Measurements from ENCODE around the gene STAT5A.
"Not testable (repeated sequence)": the region's sequence is repeated elsewhere in the genome, so short reads cannot be mapped to it uniquely, and the experiment has no call there.

Gene STAT5A

GRCh38 chr17:42287977-42288802, at the start of gene STAT5A:
Gene STAT5A (plus strand): TSS chr17:42288498. CDS start chr17:42289412, 914 bp downstream.
- DNase-seq (ENCODE audit: low read depth, low spot score): peak; percentile 31

- not testable (repeated sequence) for DNase-seq (ENCODE audit: low read depth, low spot score)
Measured at GRCh38 chr17:42239576-42239975, 48.7 kb upstream of the STAT5A start.

GRCh38 chr17:42240201-42240600, 48.1 kb upstream of the STAT5A start:
- DNase-seq (ENCODE audit: low read depth, low spot score): no peak

GRCh38 chr17:42240863-42241262, 47.4 kb upstream of the STAT5A start:
- not testable (repeated sequence) for DNase-seq (ENCODE audit: low read depth, low spot score)

- DNase-seq (ENCODE audit: low read depth, low spot score): no peak
Measured at GRCh38 chr17:42241871-42242270, 46.4 kb upstream of the STAT5A start.

GRCh38 chr17:42243493-42243982, 44.8 kb upstream of the STAT5A start:
- no peak for DNase-seq (ENCODE audit: low read depth, low spot score)

- DNase-seq (ENCODE audit: low read depth, low spot score): not testable (repeated sequence)
Measured at GRCh38 chr17:42244116-42244515, 44.2 kb upstream of the STAT5A start.

GRCh38 chr17:42245183-42245582, 43.1 kb upstream of the STAT5A start:
- DNase-seq (ENCODE audit: low read depth, low spot score): not testable (repeated sequence)

DNA sequence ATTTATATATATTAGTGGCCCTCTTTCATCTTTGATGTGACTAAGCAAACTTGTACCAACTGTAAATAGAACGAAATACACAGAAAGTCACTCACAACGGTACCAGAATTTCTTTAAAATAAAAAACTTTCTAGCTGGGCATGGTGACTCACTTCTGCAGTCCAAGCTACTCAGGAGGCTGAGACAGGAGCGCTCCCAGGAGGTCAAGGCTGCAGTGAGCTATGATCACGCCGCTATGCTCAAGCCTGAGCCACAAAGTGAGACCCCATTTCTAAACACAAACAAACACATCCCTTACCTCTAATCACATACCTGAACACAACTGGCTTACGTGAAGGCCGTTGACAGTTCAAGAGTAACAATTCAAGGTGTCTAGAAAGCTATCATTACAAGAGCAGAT, 41.8 kb upstream of the STAT5A start:
- DNase-seq (ENCODE audit: low read depth, low spot score): no peak

DNA sequence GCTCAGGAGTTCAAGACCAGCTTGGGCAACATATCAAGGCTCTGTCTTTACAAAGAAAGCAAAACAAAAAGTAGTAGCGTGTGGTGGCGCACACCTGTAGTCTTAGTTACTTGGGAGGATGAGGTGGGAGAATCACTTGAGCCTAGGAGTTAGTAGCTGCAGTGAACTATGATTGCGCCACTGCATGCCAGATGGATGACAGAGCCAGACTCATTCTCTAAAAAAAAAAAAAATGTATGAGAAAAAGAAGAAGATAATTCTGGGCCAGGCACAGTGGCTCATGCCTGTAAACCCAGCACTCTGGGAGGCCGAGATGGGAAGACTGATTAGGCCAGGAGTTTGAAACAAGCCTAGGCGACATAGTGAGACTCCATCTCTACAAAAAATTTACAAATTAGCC, 40.6 kb upstream of the STAT5A start:
- DNase-seq (ENCODE audit: low read depth, low spot score): no peak

- DNase-seq (ENCODE audit: low read depth, low spot score): peak; percentile 73
Measured at GRCh38 chr17:42248351-42249179, 39.7 kb upstream of the STAT5A start.

- DNase-seq (ENCODE audit: low read depth, low spot score): no peak
Measured at GRCh38 chr17:42249681-42250446, 38.4 kb upstream of the STAT5A start.

GRCh38 chr17:42251115-42251514, 37.2 kb upstream of the STAT5A start:
- DNase-seq (ENCODE audit: low read depth, low spot score): no peak

DNA sequence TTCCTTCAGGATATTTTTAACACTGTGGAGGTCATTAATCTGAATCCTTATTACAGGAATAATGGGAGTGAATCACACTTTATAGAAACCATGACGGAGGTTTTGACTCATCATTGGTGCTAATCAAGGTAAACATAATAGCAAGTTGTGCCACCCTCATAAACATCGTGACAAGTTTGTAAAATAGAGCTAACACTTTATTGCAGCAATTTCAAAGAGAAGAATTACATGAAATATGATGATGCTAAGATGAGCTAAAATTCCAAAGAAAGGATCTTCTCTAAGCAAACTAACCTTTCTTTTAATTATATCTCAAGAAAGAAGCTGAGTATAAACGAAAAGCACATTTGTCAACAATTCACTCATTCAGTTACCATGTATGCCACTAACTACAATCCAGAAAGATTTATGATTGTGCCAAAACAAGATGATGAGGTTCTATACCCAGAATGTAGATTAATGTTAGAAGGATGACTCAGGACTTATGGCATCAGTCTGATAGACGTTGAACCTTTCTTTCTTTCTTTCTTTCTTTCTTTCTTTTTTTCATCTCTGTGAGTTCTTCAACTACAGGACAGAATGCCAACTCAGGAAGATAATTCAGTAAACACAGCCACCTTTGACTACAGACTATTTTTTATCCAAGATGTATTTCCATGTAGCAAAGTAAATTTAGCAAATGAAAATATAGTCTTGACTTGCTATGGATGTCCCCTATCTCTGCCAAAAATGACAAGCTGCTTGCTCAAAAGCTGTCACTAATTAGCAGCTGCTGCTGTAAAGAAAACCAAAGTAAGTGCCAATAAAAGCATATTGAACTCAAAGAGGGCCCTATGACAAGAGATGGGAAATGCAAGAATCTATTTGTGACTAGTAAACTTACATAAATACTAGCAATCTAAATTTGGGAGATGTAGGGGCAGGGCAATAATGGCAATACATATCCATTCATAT, 35.4 kb upstream of the STAT5A start:
- DNase-seq (ENCODE audit: low read depth, low spot score): no peak

GRCh38 chr17:42253578-42253977, 34.7 kb upstream of the STAT5A start:
- DNase-seq (ENCODE audit: low read depth, low spot score): no peak

GRCh38 chr17:42255445-42255844, 32.9 kb upstream of the STAT5A start:
- no peak for DNase-seq (ENCODE audit: low read depth, low spot score)

DNA sequence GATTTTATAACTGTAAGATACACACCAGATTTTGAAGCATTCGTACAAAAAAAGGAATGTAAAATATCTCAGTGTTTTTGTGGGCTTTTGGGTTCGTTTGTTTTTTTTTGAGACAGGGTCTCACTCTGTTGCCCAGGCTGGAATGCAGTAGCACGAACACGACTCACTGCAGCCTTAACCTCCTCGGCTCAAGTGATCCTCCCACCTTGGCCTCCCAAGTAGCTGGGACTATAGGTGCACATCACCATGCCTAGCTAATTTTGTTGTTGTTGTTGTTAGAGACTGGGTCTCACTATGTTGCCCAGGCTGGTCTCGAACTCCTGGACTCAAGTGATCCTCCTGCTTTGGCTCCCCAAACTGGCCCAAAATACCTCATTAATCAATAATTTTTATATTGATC, 28.0 kb upstream of the STAT5A start:
- no peak for DNase-seq (ENCODE audit: low read depth, low spot score)

- DNase-seq (ENCODE audit: low read depth, low spot score): not testable (repeated sequence)
Measured at GRCh38 chr17:42264366-42264765, 23.9 kb upstream of the STAT5A start.

GRCh38 chr17:42266462-42266861, 21.8 kb upstream of the STAT5A start:
- DNase-seq (ENCODE audit: low read depth, low spot score): no peak

DNA sequence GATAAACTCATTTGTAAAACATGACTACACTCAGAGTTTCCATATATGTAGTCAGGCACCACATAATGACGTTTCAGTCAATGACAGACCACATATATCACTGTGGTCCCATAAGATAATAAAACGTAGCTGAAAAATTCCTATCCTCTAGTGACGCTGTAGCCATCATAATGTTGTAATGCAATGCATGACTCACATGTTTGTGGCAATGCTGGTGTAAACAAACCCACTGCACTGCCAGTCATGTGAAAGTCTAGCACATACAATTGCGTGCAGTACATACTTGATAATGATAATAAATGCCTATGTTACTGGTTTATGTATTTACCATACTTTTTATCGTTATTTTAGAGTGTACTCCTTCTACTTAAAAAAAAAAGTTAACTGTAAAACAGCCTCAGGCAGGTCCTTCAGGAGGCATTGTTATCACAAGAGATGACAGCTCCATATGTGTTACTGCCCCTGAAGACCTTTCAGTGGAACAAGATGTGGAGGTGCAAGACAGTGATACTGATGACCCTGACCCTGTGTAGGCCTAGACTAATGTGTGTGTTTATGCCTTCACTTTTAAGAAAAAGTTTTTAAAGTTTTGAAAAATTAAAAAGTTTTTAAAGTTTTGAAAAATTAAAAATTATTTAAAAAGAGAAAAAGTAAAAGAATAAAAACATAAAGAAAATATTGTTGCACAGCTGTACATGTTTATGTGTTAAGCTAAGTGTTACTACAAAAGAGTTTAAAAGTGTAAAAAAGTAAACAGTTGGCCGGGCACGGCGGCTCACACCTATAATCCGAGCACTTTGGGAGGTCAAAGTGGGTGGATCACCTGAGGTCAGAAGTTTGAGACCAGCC, 21.2 kb upstream of the STAT5A start:
- no peak for DNase-seq (ENCODE audit: low read depth, low spot score)
